Fibroblast of pulmonary artery (primary cell): Measurements from ENCODE around the gene GRAMD1A.
"Not testable (repeated sequence)": the region's sequence is repeated elsewhere in the genome, so short reads cannot be mapped to it uniquely, and the experiment has no call there.

ENCODE experiments used
- DNase-seq: peaks from one replicate; pipeline ENCODE4 v3.0.0-alpha.2; 2010; ENCODE audit warnings: low read depth
- H3K4me3 ChIP-seq: replicated peaks from 2 replicates; pipeline ENCODE4 v1.5.1; 2011; ENCODE audit warnings: low read depth, mild to moderate bottlenecking, control low read depth, low read length, moderate library complexity
- TF ChIP-seq, protein P1 (sequence below): IDR thresholded peaks from 2 replicates; pipeline ENCODE4 v1.5.1; 2011; ENCODE audit warnings: mild to moderate bottlenecking, control low read depth, low read length, inconsistent platforms; ENCODE audit errors: missing control alignments

Gene GRAMD1A

DNA sequence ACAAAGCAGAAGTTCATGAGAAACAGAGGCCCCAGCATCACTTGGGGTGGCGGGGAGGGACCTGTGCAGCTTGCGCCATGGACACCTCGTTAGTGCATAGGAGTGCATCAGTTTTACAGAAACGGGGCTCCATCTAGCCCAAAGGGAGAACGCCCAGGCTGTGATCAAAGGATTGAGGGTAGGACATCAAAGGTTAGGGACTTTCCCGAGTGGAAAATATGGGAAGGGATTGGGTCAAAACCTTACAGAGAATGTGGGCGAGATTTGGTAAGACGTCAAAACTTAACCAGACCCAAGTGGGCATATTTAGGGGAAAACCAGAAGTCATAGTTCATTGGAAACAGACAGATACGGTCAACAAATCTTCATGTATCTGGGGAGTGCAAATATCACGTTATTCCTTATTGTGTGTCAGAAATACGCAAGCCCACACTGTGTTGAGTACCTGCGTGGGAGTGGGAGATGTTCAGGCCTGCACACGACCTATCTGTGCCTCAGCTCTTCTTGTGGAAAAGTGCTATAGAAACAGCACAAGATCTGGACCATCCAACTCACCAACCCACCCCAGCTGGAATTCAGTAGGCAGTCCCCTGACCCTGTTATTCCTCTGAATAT, 9.4 kb upstream of the GRAMD1A start:
- TF ChIP-seq, protein P1, sequence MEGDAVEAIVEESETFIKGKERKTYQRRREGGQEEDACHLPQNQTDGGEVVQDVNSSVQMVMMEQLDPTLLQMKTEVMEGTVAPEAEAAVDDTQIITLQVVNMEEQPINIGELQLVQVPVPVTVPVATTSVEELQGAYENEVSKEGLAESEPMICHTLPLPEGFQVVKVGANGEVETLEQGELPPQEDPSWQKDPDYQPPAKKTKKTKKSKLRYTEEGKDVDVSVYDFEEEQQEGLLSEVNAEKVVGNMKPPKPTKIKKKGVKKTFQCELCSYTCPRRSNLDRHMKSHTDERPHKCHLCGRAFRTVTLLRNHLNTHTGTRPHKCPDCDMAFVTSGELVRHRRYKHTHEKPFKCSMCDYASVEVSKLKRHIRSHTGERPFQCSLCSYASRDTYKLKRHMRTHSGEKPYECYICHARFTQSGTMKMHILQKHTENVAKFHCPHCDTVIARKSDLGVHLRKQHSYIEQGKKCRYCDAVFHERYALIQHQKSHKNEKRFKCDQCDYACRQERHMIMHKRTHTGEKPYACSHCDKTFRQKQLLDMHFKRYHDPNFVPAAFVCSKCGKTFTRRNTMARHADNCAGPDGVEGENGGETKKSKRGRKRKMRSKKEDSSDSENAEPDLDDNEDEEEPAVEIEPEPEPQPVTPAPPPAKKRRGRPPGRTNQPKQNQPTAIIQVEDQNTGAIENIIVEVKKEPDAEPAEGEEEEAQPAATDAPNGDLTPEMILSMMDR: no peak
- H3K4me3 ChIP-seq: no peak overlapping the region
- DNase-seq: no peak

DNA sequence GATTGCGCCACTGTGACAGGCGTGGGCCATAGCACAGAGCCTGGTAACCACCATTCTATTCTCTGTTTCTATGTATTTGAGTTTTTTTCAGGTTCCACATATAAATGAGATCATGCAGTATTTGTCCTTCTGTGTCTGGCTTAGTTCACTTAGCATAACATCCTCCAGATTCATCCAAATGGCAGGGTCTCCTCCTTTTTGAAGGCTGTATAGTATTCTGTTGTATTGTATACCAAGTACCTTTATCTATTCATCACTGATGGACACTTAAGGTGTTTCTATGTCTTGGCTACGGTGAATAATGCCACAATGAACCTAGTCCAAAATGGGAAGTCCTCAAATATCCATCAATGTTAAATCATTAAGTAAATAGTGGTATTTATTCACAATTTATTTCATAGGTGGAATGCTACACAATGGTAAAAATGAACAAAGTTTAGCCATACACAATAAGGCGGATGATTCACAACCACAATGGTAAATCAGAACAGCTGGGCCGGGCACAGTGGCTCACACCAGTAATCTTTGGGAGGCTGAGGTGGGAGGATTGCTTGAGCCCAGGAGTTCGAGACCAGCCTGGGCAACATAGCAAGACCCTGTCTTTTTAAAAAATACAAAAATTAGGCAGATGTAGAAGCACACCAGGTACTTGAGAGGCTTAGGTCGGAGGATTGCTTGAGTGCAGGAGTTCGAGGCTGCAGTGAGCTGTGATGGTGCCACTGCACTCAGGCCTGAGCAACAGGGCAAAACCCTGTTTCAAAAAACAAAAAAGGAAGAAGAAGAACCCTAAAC, 8.4 kb upstream of the GRAMD1A start:
- TF ChIP-seq, protein P1: no peak

DNA sequence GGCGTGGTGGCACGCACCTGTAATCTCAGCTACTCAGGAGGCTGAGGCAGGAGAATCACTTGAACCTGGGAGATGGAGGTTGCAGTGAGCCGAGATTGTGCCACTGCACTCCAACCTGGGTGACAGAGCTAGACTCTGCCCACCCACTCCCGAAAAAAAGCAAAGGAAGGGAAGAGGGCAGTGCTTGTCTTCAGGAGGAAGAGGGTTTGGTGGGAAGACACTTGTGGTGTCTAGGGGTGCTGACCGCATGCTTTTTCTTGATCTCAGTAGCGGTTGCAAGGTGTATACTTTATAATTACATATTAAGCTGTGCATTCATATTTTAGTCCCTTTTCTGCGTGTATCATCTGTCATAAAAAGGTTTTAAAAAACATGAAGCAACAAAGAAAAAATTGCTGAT, 7.5 kb upstream of the GRAMD1A start:
- H3K4me3 ChIP-seq, DNase-seq: not testable (repeated sequence)

More for the DNA sequence above, 8.4 kb upstream of the GRAMD1A start:
- no peak for DNase-seq
- no peak overlapping the region for H3K4me3 ChIP-seq

DNA sequence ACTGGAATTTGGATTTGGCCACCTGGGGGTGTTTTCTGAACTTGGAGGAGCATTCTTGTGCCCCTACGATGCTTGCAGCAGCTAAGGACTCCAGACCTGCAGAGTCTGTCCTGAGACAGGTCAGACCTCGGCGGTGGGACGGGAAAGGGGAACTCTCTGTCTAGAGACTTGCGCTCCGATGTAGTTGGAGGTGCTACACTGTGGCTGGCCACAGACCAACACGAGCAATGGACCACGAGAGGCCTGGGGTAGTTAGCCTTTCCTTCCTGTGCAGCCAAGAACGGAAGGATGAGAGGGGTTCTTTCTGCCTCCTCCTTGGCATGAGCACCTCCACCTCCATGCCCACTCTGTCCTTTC, 5.9 kb upstream of the GRAMD1A start:
- no peak overlapping the region for H3K4me3 ChIP-seq
- DNase-seq: no peak
- TF ChIP-seq, protein P1: no peak

DNA sequence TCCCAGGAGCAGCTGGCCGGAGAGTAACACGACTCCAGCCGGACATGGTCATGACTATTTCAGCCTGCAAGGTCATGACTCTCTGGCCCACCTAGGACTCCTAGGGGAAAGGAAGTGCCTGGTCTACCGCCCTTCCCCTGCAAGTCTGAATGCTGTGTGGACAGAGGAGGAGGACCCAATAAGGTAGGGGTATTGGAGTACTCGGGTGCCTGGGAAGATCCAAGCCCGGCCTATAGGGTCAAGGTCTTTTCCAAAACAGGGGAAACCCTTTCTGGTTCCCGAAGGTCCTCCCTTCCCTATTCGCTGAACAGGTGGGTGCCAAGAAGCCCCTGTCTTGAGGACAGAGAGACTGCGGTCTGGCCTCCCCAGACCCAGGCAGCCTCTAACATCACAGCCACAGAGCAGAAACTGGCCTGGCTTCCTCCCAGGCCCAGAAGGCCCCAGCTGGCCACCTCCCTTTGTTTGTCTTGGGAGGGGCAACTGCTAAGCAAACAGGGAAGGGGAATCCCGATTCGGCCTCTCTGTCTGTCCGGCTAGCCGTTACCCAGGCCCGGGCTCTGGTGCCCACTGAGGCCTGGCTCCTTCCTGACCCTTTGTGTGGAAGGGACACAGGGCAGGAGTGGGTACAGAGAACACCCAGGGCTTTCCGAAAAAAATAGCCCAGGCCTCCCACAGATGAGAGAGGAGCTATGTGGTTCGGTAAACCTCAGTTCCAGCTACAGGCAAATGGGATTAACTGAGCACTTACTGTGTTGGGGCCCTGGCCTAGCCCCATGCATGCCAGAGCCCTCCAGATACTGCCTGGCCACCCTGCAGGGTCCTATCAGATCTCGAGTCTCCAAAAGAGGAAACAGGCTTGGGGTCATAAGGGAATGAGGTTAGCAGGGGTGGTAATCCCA, 5.2 kb upstream of the GRAMD1A start:
- TF ChIP-seq, protein P1: no peak
- no peak overlapping the region for H3K4me3 ChIP-seq
- no peak for DNase-seq

DNA sequence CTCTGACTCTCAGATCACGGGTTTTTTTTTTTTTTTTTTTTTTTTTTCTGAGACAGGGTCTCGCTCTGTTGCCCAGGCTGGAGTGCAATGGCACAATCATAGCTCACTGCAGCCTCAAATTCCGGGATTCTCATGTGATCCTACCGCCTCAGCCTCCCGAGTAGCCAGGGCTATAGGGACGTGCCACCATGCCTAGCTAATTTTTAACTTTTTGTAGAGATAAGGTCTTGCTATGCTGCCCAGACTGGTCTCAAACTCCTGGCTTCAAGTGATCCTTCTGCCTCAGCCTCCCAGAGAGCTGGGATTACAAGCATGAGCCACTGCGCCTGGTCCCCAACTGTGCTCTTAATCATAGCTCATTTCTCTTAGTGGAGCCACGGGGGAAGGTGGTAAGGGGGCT, 4.6 kb upstream of the GRAMD1A start:
- no peak for DNase-seq
- H3K4me3 ChIP-seq: no peak overlapping the region
- TF ChIP-seq, protein P1: no peak

DNA sequence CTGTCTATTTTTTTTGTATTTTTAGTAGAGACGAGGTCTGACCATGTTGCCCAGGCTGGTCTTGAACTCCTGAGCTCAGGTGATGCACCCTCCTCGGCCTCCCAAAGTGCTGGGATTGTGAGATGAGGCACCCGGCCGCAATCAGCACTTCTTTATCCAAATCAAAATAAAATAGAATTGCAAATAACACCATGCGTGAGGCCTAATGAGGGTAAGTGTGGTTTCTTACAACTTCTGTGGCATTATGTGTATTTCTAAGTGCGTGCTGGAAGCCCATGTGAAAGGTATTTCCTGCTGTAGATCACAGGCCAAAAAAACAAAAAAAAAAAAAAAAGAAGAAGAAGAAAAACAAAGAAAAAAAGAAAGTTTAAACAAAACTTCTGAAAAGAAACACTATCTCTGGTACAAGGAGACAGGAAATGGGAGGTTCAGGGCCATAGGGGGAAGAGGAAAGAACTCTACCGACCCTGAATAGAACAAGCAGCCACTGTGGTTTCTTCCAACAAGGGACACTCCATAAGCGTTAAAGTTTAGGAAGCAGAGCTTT, 3.0 kb upstream of the GRAMD1A start:
- DNase-seq: peak; percentile 54
- TF ChIP-seq, protein P1: no peak
- no peak overlapping the region for H3K4me3 ChIP-seq

DNA sequence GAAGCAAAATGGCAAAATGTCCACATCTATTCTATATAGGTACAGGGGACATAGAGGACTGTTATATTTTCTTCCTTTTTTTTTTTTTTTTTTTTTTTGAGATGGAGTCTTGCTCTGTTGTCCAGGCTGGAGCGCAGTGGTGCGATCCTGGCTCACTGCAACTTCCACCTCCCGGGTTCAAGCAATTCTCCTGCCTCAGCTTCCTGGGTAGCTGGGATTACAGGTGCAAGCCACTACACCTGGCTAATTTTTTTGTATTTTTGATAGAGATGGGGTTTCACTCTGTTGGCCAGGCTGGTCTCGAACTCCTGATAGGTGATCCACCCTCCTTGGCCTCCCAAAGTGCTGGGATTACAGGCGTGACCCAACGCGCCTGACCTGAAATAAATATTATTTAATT, 1.9 kb upstream of the GRAMD1A start:
- DNase-seq, H3K4me3 ChIP-seq: not testable (repeated sequence)
